ENCODE measurements around the gene NFIB.

NFIB gene

DNA sequence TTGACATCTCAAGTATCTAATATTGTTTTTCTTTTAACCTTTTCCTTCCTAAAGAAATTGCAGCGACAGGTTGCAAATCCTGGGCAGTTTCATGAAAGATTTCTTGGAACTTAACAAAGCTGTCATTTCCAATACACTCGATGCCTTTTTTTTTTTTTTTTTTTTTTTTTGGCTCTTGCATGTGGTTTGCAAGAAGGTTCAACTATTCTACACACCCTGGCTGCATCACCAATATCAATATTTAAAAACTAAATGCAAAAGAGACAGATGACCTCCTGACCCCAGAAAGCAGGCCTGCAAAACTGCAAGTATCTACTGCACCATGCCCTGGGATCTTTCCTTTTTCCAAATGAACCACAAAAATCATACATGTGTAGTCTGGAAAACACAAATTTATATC, 4.4 kb upstream of the NFIB start:
- no peak for DNase-seq

GRCh38 chr9:14317667-14318320, 3.9 kb upstream of the NFIB start:
- DNase-seq = no peak

GRCh38 chr9:14316602-14317300, 2.8 kb upstream of the NFIB start:
- DNase-seq = no peak

DNA sequence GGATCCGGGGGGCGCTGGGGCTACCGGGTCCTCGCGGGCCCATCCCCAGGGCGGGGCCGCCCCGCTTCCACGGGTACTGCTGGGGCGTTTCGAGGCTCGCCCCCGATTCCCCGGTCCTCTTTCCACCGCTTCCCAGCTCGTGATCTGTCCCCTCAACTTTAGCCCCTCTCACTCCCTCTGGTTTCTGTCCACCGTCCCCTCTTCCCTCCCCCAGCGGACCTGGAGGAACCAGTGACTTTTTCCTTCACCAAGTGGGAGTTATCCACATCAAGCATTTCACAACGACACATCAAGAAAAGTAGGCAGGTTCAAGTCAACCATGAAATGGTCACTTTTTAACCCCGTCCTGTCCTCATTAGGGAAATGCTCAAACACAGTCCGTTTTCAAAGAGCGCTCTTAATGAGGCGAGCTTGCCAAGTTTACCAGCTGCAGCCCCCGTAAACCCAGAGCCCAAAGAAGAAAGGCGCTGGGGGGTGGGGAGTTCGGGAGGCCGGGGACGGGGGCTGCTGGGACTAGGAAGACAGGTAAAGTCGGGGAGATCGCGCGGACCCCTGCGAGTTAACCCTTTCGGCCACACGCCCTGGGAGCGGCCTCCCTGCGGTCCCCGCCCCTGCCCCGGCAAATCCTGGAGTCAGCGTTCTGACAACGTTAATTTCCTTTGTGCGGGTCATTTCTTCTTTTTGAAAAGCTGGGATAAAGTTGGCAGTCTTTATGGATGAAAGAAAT, 2.1 kb upstream of the NFIB start:
- no peak for DNase-seq

- DNase-seq = peak; percentile 69
Measured at GRCh38 chr9:14314929-14315874, 1.3 kb upstream of the NFIB start.

DNA sequence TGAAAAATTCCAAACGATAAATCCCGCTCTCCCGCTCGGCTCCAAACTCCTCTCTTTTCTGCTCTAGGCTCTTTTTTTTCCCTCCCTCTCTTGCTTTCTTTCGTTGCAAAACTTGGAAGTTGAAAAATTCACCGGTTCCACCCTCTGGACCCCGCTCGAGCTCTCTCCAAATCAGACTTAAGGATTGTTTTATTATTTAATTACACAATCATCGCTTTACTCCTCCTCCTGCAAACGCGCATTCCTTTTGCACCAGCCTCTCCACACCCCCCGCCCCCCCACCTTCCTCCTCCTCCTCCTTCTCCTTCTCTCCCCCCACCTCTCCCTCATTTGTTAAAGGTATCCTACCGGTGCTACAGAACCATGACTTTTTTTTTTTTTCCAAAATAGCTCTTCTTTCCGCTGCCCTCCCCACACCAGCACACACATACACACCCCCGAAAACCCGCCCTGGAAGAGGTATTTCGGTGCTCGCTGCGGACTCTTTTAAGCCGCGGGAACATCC, 535 bp upstream of the NFIB start:
- no peak for DNase-seq

DNA sequence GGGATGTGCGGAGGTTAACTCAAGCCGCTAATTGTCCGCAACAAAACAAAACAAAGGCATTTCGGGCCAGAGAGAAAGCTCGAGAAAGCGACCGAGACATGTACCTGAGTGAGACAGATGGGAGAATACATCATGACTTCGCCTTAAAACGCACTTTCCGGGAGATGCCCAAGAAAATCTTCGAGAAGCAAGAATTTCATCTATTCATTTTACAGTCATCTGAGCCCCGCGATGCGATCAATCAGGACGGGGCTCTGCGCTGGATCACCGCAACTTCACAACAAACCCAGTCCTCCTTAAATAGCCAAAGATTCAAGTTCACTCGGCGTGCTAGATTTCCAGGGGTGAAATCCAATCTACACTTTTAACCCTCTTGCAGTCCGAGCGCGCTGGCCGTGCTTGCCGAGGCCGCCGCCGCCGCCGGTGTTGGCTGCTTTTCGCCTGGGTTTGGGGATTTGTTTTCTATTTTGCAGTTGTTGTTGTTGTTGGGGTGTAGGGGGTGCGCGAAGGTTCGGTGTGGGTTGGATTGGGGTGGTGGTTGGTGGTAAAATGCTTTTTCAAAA, 482 bp downstream of the NFIB start:
- DNase-seq = no peak

GRCh38 chr9:14312719-14313377, 1.1 kb downstream of the NFIB start:
- no peak for DNase-seq

DNA sequence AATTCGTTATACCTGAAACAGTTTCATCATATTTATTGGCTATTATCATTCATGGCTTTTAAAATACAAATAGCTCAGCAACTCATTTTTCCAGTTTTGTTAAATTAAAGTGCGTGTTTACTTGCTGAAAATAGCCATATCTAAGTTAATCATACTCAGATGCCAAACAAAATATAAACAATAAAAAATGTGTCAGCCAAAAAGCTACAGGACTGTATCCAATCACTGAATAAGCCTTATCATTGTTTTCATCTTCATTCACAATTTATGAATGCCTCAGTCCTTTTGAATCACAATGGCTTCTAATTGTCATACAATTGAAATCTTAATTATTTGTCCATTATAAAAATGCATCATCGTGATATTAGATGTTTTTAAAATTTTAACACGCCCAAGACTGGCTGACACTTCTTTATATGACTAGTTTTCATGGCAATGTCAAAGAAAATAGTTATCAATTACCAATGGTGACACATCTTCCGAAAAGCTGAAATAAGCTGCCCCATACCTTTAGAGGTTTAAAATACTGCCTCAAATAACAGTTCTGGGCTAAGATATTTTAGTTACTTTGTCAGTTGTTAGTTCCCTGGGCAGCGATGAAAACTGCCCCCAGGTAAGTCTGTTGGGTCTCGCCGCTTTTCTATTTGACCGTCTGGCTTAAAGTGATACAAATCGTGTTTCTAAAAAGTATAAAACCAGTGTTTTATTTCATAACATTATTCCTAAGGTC, 1.8 kb downstream of the NFIB start:
- no peak for DNase-seq

- no peak for DNase-seq
Measured at GRCh38 chr9:14311171-14311949, 2.6 kb downstream of the NFIB start.

DNA sequence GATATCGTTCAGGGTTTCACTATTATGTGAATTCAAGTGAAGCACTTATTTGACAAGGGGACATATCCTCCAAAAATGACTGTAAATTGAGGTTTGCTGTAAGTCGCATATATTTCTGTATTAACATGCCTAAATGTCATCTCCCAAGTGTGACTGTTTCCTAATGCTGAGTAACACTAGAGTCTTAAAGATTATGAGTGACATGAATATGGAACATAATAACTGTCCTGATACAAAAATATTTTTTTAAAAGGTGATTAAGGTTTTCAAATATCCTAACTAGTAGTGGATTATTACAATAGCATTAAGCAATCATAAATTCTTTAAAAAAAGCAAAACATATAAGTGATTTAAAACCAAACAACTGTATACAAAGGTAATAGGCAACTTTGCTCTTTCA, 3.6 kb downstream of the NFIB start:
- DNase-seq = no peak

- no peak for DNase-seq
Measured at GRCh38 chr9:14309403-14309802, 4.5 kb downstream of the NFIB start.

DNA sequence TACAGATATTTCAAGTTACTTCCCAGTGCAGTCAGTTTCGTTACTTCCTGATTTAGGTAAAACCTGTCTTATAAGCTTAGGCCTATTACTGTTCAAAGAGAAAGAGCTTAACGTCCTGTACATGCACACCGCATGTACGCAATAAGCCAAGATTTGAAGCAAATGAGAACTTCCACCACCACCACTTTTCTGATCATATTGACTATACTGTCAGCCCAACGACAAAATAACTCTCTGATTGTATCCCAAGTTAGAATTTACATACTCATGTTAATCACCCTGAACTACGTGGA, 5.1 kb downstream of the NFIB start:
- no peak for DNase-seq

- DNase-seq = no peak
Measured at GRCh38 chr9:14307989-14308852, 5.7 kb downstream of the NFIB start.

DNA sequence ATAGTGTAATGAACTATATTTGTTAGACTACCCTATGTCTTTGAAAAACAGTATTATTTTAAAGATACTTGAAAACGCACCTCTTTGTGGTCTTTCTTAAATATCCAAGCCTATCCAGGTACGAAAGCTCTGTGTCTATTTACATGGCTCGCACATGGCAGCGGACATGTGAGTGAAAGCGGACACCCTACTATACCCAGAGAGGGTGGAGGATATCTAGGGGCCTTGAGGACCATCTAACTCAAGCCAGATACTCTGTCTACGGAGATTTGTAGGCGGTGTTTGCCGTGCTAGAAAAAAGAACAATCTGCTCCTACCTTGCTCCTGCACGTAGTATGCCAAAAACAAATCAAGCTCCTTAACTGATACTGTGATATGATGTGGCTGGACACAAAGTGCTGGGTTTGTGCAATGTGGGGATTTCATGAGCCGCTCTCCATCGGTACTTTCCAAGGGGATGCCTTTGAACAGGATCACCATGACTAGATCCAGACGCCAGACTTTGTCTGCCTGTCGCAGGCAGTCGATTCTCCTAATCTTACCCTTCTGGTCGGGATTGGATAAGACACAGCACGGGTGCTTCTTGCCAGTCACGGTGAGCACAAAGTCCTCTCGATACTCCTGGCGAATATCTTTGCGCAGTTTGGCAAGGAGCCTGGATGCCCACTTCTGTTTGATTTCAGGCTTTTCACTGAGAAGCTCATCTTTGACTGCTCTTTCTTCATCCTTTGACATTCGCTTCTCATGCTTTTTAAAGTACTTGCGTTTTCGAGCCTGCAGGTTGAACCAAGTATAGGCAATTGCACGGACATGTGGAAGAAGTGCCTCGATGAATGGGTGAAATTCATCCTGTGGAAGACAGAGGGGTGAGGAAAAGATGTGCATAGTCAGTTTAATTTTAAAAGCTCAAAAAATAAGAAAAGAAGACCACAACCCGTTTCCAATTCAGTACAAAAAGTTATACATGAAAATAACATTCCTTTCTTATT, 7.0 kb downstream of the NFIB start:
- DNase-seq = no peak

DNA sequence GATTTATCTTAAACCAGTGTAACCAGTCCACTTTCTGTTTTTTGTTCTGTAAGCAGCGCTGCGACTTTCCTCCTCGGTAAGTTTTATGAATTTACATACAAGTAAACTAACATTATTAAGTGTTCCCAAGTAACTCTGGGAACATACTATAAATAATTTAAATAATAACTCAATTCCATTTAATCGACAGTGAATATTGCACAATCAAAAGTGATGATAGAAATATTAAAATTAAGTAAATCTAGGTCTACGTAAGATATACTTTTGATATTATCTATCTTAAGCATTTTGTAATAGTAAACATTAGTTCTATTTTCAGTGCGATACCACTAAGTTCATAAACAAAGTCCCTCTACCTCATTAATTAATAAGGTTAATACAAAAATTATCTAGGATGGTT, 7.8 kb downstream of the NFIB start:
- no peak for DNase-seq

DNA sequence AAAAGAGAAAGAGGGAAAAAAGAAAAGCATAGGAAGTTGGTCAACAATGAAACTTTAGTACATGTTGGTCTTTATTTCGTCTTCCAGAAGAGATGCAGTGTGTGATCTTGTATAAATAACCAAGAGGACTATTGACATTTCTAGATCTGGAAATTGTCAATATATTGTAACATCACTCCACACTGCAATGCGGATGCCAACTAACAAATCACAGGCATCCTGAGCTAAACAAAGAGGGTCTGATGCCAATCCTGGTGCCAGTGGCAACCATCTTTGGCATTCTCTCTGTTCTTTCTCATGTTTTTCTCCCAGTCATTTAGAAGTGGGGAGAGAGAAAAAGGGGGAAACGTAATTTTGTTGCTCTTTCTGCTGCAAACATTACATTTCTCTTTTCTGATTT, 9.7 kb downstream of the NFIB start:
- no peak for DNase-seq

DNA sequence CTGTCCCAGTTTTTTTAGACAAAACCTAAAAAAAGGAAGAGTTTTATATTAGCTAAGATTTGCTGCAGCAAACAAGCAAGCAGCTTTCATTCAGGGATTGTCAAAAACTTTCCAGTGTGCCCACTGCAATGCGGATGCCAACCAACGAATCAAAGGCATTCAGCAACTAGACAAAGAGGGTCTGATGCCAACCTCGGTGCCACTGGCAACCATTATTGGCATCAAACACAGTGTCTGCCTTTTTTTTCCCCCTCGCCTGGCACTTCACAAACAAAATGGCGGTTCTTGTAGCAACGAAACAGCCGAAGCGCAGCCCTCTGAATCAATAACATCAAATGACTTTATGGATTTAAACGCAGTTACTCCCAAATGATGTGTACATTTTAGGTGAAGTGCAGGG, 10.4 kb downstream of the NFIB start:
- no peak for DNase-seq

Data from activated effector memory CD4-positive, alpha-beta T cell treated with anti-CD3 and anti-CD28 coated beads, Interleukin-2, amount 50 U/mL, for 16 hours (primary cell).